Gastroesophageal sphincter (tissue), 3 donors: ENCODE results near the gene PPP1R3G.

Experiments
- EP300 ChIP-seq: sonication (generic); formaldehyde crosslinking; IDR thresholded peaks from one replicate; pipeline ENCODE4 v1.6.1; 2017; ENCODE audit warnings: antibody characterized with exemption, mild to moderate bottlenecking
- POLR2A ChIP-seq, 2 donors: fragments of 450-650 bp; IDR thresholded peaks; one replicate each; pipeline ENCODE4 v1.6.1; 2017; ENCODE audit warnings: antibody characterized with exemption in 2 of 2, mild to moderate bottlenecking in 2 of 2, moderate library complexity in 1 of 2
- POLR2AphosphoS5 ChIP-seq: sonication (generic); formaldehyde crosslinking; IDR thresholded peaks from one replicate; pipeline ENCODE4 v1.6.1; 2017; ENCODE audit warnings: antibody characterized with exemption
- TF ChIP-seq, protein P1 (sequence below), 4 experiments: fragments of 200-600 bp in 2 of 4; fragments of 450-650 bp in 2 of 4; sonication (generic) in 1 of 4; IDR thresholded peaks; one replicate each; pipeline ENCODE4 v1.5.1; 2017 to 2019; ENCODE audit warnings: antibody characterized with exemption in 4 of 4, mild to moderate bottlenecking in 2 of 4, moderate library complexity in 2 of 4

DNA sequence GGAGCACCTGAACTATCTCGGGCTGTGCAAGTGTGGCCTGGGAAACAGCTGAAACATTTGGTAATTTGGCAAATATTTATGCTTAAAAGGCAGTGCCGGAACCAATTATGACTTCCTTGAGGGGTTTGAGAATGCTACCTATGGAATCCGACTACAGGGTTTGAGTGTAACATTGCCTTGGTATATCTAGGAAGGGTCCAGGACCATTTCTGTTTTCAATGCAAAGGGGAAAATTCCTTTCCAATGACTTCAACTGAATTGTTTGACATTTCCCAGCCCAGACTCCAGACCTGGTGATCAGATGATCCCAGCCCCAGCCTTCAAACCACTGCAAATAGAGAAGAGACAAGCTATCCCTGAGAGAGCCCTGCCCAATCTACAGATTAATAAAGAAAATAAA lies 4.6 kb upstream of the PPP1R3G start:
- TF ChIP-seq, protein P1, sequence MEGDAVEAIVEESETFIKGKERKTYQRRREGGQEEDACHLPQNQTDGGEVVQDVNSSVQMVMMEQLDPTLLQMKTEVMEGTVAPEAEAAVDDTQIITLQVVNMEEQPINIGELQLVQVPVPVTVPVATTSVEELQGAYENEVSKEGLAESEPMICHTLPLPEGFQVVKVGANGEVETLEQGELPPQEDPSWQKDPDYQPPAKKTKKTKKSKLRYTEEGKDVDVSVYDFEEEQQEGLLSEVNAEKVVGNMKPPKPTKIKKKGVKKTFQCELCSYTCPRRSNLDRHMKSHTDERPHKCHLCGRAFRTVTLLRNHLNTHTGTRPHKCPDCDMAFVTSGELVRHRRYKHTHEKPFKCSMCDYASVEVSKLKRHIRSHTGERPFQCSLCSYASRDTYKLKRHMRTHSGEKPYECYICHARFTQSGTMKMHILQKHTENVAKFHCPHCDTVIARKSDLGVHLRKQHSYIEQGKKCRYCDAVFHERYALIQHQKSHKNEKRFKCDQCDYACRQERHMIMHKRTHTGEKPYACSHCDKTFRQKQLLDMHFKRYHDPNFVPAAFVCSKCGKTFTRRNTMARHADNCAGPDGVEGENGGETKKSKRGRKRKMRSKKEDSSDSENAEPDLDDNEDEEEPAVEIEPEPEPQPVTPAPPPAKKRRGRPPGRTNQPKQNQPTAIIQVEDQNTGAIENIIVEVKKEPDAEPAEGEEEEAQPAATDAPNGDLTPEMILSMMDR (IDR thresholded peaks at IDR 0.05): no peak
- TF ChIP-seq POLR2AphosphoS5: no peak
- no peak for TF ChIP-seq POLR2A (IDR thresholded peaks at IDR 0.05)
- no peak for TF ChIP-seq EP300
